Endodermal cell (in vitro differentiated cells): ENCODE measurements around the gene INSIG1. TPM values are rescaled to one million over a fixed set of nuclear protein-coding genes. Genes with fewer than 3 reads are reported as not detected.

ENCODE experiments used
- DNase-seq: peaks from one replicate; pipeline ENCODE4 v3.0.0-alpha.2; 2017
- H3K27ac ChIP-seq: 2 replicates; pipeline ENCODE4 v1.5.1; 2013; ENCODE audit warnings: mild to moderate bottlenecking, low read depth, low read length, moderate library complexity
- H3K27me3 ChIP-seq: 2 replicates; pipeline ENCODE4 v1.6.1; 2013; ENCODE audit warnings: mild to moderate bottlenecking, low read length, moderate library complexity; ENCODE audit not compliant: insufficient read depth, control insufficient read depth, poor library complexity, severe bottlenecking
- H3K36me3 ChIP-seq: 2 replicates; pipeline ENCODE4 v1.7.0; 2013; ENCODE audit warnings: mild to moderate bottlenecking, low read length, moderate library complexity; ENCODE audit not compliant: control insufficient read depth, insufficient read depth
- H3K4me1 ChIP-seq: one replicate; pipeline ENCODE4 v1.7.0; 2013; ENCODE audit warnings: low read length; ENCODE audit not compliant: control insufficient read depth, insufficient read depth
- H3K4me3 ChIP-seq: 2 replicates; pipeline ENCODE4 v1.5.1; 2013; ENCODE audit warnings: mild to moderate bottlenecking, low read length, moderate library complexity
- H3K9ac ChIP-seq: 2 replicates; pipeline ENCODE4 v1.6.1; 2013; ENCODE audit warnings: mild to moderate bottlenecking, low read length, moderate library complexity; ENCODE audit not compliant: poor library complexity, severe bottlenecking; ENCODE audit errors: extremely low read depth
- H3K9me3 ChIP-seq: 2 replicates; pipeline ENCODE4 v1.6.1; 2013; ENCODE audit warnings: mild to moderate bottlenecking, low read length, moderate library complexity; ENCODE audit not compliant: control insufficient read depth
- H3K27ac Mint-ChIP-seq: 2 replicates; pipeline ENCODE4 v1.8.0; 2020; ENCODE audit warnings: mixed read lengths
- H3K27me3 Mint-ChIP-seq: 2 replicates; pipeline ENCODE4 v1.8.0; 2021; ENCODE audit warnings: mild to moderate bottlenecking, mixed read lengths; ENCODE audit not compliant: insufficient read depth
- H3K36me3 Mint-ChIP-seq: 2 replicates; pipeline ENCODE4 v1.8.0; 2020; ENCODE audit warnings: low read depth, mixed read lengths
- H3K4me1 Mint-ChIP-seq: 2 replicates; pipeline ENCODE4 v1.8.0; 2020; ENCODE audit warnings: mixed read lengths
- H3K4me3 Mint-ChIP-seq: 2 replicates; pipeline ENCODE4 v1.8.0; 2020; ENCODE audit warnings: mild to moderate bottlenecking, moderate library complexity, mixed read lengths
- H3K9me3 Mint-ChIP-seq: 2 replicates; pipeline ENCODE4 v1.8.0; 2020; ENCODE audit warnings: mild to moderate bottlenecking, mixed read lengths
- WGBS, 2 experiments: methylation state at CpG; one replicate each; pipeline versions ENCODE4 v1.1.5 to v1.1.7; 2013; ENCODE audit warnings: missing lambda C conversion rate in 2 of 2, mixed read lengths in 1 of 2; ENCODE audit not compliant: insufficient coverage in 1 of 2, insufficient read length in 1 of 2; 5-methylcytosine and 5-hydroxymethylcytosine counted together
- total RNA-seq, 2 donors: library from RNA; stranded (reverse); fragmentation: NEBNext Ultra II Directional in 1 of 2; extraction: Animal tissue kit (Norgen Biotek cat#: 25700) in 1 of 2; gene quantifications; 2 replicates in 1 of 2; 3 replicates in 1 of 2; pipeline ENCODE4 v1.2.1, GENCODE V29; 2021
- TF ChIP-seq, protein P1 (sequence below): fragments of 200-600 bp; sonication (generic); conservative IDR thresholded peaks from 2 replicates; pipeline ENCODE4 v1.5.0; 2021; ENCODE audit warnings: antibody characterized with exemption, mild to moderate bottlenecking

The INSIG1 gene
- total RNA-seq, 2 donors from 2014 or later = 27.2 to 36.9 TPM

DNA sequence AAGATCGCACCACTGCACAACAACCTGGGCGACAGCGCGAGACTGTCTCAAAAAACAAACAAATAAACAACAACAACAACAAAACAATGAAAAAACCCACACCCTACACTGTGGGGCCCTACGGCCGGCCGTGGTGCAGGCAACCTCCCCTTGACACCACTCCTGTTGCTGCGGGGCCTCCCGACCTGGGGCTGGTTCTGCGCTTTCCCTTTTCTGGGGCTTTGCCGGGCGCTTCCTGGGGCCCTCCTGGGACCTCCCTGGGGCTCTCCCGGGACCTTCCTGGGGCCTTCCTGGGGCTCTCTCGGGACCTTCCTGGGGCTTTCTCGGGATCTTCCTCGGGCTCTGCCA lies 46.6 kb downstream of the INSIG1 start:
- no peaks in the 10 kb centered on the region for H3K4me1 ChIP-seq
- Mint-ChIP-seq H3K9me3 (no peaks in the 10 kb centered on the region), H3K4me1 (peaks cover 4% of the 10 kb centered on the region), H3K27me3 (peaks cover 18% of the 10 kb centered on the region), H3K4me3 (peak overlapping the region; percentile 6), H3K27ac (no peak overlapping the region), H3K36me3 (no peaks in the 10 kb centered on the region)
- peak; percentile 64 for DNase-seq
- peaks cover 20% of the 10 kb centered on the region for H3K27me3 ChIP-seq
- no peaks in the 10 kb centered on the region for H3K36me3 ChIP-seq
- WGBS, 2 experiments = 59 to 75% methylated on average over 8 to 16 of the region's 16 CpGs
- no peak overlapping the region for H3K27ac ChIP-seq
- H3K9me3 ChIP-seq = no peaks in the 10 kb centered on the region
- H3K4me3 ChIP-seq = peak overlapping the region; percentile 60
- TF ChIP-seq, protein P1, sequence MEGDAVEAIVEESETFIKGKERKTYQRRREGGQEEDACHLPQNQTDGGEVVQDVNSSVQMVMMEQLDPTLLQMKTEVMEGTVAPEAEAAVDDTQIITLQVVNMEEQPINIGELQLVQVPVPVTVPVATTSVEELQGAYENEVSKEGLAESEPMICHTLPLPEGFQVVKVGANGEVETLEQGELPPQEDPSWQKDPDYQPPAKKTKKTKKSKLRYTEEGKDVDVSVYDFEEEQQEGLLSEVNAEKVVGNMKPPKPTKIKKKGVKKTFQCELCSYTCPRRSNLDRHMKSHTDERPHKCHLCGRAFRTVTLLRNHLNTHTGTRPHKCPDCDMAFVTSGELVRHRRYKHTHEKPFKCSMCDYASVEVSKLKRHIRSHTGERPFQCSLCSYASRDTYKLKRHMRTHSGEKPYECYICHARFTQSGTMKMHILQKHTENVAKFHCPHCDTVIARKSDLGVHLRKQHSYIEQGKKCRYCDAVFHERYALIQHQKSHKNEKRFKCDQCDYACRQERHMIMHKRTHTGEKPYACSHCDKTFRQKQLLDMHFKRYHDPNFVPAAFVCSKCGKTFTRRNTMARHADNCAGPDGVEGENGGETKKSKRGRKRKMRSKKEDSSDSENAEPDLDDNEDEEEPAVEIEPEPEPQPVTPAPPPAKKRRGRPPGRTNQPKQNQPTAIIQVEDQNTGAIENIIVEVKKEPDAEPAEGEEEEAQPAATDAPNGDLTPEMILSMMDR = no peak
- H3K9ac ChIP-seq = no peak overlapping the region

DNA sequence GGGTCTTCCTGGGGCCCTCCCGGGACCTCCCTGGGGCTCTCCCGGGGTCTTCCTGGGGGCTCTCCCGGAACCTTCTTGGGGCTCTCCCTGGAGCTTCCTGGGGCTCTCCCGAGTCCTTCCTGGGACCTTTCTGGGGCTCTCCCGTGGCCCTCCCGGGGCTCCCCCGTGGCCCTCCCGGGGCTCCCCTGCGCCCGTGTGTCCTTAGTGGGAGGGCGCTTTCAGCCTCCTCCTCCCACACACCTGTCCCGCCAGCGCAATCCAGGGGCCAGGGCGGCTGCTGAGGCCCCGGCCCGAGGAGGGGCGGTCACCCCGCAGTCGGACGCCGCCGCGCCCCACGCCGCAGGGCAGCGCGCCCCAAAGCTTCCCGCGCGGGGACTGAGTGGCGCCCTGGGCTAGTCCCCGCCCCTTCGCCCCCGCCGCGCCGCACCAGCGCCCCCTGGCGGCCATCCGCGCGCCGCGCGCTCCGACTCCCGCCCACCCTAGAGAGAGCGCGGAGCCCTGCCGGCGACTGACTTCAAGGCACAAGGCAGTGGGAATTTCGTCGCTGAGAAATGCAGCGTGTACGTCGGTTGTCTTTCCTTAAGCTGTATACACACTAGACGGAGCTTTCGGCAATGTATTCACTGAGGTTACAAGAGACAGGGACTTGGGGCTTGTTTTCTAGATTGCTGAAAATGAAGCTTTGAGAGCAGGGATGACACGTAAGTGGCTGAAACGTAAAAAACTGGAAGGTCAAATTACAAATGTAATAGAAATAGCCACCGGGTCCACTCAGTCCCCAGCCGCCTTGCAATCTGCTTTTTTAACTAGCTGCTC lies 47.1 kb downstream of the INSIG1 start:
- Mint-ChIP-seq H3K4me3 (peak overlapping the region; percentile 6), H3K36me3 (no peaks in the 10 kb centered on the region), H3K27me3 (peaks cover 18% of the 10 kb centered on the region), H3K9me3 (peaks cover 2% of the 10 kb centered on the region), H3K4me1 (peaks cover 4% of the 10 kb centered on the region), H3K27ac (no peak overlapping the region)
- no peaks in the 10 kb centered on the region for H3K36me3 ChIP-seq
- no peak overlapping the region for H3K27ac ChIP-seq
- peak; percentile 94 for DNase-seq
- no peak overlapping the region for H3K9ac ChIP-seq
- H3K4me3 ChIP-seq = peak overlapping the region; percentile 60
- TF ChIP-seq, protein P1 = peak; percentile 96
- WGBS, 2 experiments = 7% methylated on average over 37 to 62 of the region's 62 CpGs
- H3K27me3 ChIP-seq = peaks cover 20% of the 10 kb centered on the region
- no peaks in the 10 kb centered on the region for H3K9me3 ChIP-seq
- H3K4me1 ChIP-seq = no peaks in the 10 kb centered on the region

DNA sequence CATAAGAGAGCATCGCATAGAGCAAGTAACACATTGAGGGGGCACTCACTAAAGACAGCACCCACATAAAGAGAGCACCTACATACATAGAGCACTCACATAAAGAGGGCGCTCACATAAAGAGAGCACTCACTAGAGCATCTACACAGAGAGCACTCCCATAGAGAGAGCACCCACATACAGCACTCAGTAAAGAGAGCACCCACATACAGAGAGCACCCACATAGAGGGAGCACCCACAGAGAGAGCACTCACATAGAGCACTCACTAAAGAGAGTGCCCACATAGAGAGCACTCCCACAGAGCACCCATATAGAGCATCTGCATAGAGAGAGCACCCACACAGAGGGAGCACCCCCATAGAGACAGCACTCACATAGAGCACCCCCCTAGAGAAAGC lies 47.8 kb downstream of the INSIG1 start:
- TF ChIP-seq, protein P1 = no peak
- H3K36me3 ChIP-seq = no peaks in the 10 kb centered on the region
- H3K4me3 ChIP-seq = no peak overlapping the region
- Mint-ChIP-seq H3K27me3 (peaks cover 18% of the 10 kb centered on the region), H3K36me3 (no peaks in the 10 kb centered on the region), H3K4me3 (peak overlapping the region; percentile 6), H3K27ac (no peak overlapping the region), H3K9me3 (peaks cover 4% of the 10 kb centered on the region), H3K4me1 (peaks cover 4% of the 10 kb centered on the region)
- peaks cover 20% of the 10 kb centered on the region for H3K27me3 ChIP-seq
- H3K4me1 ChIP-seq = no peaks in the 10 kb centered on the region
- no peak overlapping the region for H3K9ac ChIP-seq
- no peak overlapping the region for H3K27ac ChIP-seq
- DNase-seq = no peak
- WGBS, 2 experiments = 62% methylated on average over 2 of the region's 2 CpGs; no CpG with 5 or more reads in 1 of the 2 experiments
- no peaks in the 10 kb centered on the region for H3K9me3 ChIP-seq
